ENCODE results near the gene CMTR1. TPM values are rescaled to one million over a fixed set of nuclear protein-coding genes. Genes with fewer than 3 reads are reported as not detected.
A peak's percentile ranks its signal among the peaks of the same experiment; 100 is the strongest.

CMTR1 gene
- total RNA-seq, 2 donors from 2014 or later, result 20.3 to 24.4 TPM

DNA sequence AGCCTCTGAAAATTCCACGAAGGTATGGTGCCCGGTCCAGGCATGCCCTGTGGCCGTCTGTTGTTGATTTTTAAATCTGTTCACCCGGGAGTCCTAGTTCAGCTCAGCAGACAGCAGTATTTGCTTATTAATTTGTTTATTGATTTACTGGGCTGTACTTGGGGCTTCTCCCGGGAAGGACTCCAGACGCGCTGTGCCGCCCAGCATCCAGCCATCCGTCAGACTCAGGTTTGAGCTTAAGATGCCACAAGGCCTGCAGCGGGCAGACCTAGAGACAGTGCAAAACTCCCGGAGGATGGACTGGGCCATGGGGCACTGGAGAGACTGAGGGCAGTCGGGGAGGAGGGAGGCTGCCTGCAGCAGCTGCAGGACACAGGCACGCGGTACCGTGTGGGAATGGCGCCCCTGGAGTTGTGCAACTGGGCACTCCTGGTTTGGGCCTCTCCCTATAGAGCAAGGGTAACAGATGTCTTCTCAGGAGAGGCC, 83.9 kb downstream of the CMTR1 start:
- Histone ChIP-seq H3K9me3 (no peaks in the 10 kb centered on the region), H3K27ac (peak overlapping the region; percentile 47), H3K9ac (ENCODE audit: low read depth in 2 of 2, low read length in 2 of 2) (no peak overlapping the region), H3K36me3 (no peaks in the 10 kb centered on the region), H3K4me3 (no peak overlapping the region), H3K4me1 (peaks cover 5% of the 10 kb centered on the region), H3K27me3 (no peaks in the 10 kb centered on the region)
- intact Hi-C loops (cut with DNase I), result no loop called here
- no peak for DNase-seq
- TF ChIP-seq, protein P1, sequence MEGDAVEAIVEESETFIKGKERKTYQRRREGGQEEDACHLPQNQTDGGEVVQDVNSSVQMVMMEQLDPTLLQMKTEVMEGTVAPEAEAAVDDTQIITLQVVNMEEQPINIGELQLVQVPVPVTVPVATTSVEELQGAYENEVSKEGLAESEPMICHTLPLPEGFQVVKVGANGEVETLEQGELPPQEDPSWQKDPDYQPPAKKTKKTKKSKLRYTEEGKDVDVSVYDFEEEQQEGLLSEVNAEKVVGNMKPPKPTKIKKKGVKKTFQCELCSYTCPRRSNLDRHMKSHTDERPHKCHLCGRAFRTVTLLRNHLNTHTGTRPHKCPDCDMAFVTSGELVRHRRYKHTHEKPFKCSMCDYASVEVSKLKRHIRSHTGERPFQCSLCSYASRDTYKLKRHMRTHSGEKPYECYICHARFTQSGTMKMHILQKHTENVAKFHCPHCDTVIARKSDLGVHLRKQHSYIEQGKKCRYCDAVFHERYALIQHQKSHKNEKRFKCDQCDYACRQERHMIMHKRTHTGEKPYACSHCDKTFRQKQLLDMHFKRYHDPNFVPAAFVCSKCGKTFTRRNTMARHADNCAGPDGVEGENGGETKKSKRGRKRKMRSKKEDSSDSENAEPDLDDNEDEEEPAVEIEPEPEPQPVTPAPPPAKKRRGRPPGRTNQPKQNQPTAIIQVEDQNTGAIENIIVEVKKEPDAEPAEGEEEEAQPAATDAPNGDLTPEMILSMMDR (IDR thresholded peaks at IDR 0.05), result no peak

DNA sequence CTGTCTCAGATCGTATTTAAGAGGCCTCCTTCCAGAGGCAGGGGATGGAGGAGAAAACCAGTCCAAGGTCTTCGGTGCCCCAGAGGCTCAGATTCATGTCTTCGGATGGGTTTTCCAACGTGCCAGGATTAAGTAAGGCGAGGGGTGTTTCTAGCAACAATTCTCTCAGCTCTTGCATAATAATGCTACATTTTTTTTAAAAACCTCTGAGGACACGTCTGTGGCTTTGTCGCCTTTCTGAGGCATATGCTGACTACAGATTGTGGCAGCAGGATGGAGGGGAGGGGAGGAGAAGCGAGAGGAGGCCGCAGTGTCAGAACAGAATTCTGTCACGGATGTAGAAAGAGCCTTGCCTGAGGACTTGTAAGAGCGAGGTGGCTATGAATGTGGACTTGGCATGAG, 84.4 kb downstream of the CMTR1 start:
- Histone ChIP-seq H3K4me1 (peaks cover 5% of the 10 kb centered on the region), H3K27me3 (no peaks in the 10 kb centered on the region), H3K27ac (peak overlapping the region; percentile 47), H3K9ac (ENCODE audit: low read depth in 2 of 2, low read length in 2 of 2) (no peak overlapping the region), H3K36me3 (no peaks in the 10 kb centered on the region), H3K9me3 (no peaks in the 10 kb centered on the region), H3K4me3 (no peak overlapping the region)
- intact Hi-C loops (cut with DNase I), result no loop called here
- TF ChIP-seq, protein P1 (IDR thresholded peaks at IDR 0.05), result no peak
- DNase-seq, result peak; percentile 22

DNA sequence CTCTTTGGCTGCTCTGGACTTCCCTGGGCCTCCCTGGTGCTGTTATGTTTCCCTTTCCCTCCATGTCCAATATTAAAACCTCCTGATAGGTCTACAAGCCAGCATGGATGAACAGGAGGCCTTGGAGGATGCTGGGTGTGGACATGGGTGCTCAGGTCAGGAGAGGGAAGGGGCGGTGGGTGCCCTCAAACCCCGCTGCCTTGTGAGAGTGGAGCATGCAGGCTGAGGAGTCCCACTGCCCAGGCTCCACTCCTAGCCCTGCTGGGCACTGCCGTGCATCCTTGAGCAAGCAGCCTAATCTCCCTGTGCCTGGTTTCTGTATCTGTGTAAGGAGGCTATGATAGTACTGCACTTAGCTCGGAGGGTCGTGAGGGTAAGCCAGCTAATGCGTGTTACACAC, 85.1 kb downstream of the CMTR1 start:
- H3K4me1 ChIP-seq, result peaks cover 5% of the 10 kb centered on the region
- TF ChIP-seq, protein P1 (IDR thresholded peaks at IDR 0.05), result no peak
- DNase-seq, result no peak
- no peaks in the 10 kb centered on the region for H3K27me3 ChIP-seq
- H3K27ac ChIP-seq, result no peak overlapping the region
- H3K4me3 ChIP-seq, result no peak overlapping the region
- no peaks in the 10 kb centered on the region for H3K36me3 ChIP-seq
- intact Hi-C loops (cut with DNase I), result no loop called here
- H3K9me3 ChIP-seq, result no peaks in the 10 kb centered on the region
- no peak overlapping the region for H3K9ac ChIP-seq (ENCODE audit: low read depth in 2 of 2, low read length in 2 of 2)

DNA sequence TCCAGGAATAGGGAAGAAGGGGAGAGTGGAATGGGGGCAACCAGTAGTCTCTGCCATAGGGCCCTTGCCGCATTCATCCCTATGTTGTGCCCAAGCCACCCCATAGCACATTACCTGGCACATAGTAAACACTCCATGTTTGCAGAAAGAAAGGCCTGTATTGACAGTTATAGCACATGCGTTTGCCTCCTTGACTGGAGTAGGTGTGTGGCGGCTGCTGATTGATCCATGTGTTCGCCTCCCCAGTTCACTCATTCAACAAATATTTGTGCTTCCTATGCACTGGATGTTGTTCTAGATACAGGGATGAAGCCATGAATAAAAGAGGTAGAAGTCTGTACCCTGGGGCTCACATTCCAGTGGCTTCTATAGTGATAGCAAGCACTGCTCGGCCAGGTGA, 86.4 kb downstream of the CMTR1 start:
- Histone ChIP-seq H3K36me3 (no peaks in the 10 kb centered on the region), H3K27ac (no peak overlapping the region), H3K4me1 (peaks cover 5% of the 10 kb centered on the region), H3K4me3 (no peak overlapping the region), H3K9ac (ENCODE audit: low read depth in 2 of 2, low read length in 2 of 2) (no peak overlapping the region), H3K27me3 (no peaks in the 10 kb centered on the region), H3K9me3 (no peaks in the 10 kb centered on the region)
- TF ChIP-seq, protein P1 (IDR thresholded peaks at IDR 0.05), result no peak
- DNase-seq, result no peak
- intact Hi-C loops (cut with DNase I), result no loop called here

DNA sequence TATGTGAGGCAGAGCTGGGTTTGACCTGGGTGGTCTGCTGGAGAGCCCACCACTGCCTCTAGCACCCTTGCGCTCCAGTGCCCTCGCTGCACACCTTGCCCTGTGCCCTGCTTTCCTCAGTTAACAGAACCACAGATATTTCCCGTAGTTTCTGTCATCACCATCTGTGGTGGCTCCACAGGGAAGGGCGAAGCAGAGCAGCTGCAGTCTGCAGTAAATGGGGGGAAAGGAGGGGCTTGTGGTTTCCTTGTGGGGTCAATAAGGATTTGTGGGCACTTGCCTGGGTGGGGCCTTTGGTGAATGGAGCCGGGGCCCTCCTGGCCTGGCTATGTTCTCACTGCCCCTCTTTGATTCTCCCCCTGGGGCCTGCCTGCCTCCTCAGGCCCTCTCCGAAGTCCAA, 87.9 kb downstream of the CMTR1 start:
- Histone ChIP-seq H3K4me3 (no peak overlapping the region), H3K27ac (no peak overlapping the region), H3K9me3 (no peaks in the 10 kb centered on the region), H3K9ac (ENCODE audit: low read depth in 2 of 2, low read length in 2 of 2) (no peak overlapping the region), H3K36me3 (no peaks in the 10 kb centered on the region), H3K4me1 (peaks cover 5% of the 10 kb centered on the region), H3K27me3 (no peaks in the 10 kb centered on the region)
- intact Hi-C loops (cut with DNase I), result no loop called here
- TF ChIP-seq, protein P1 (IDR thresholded peaks at IDR 0.05), result no peak
- DNase-seq, result no peak

Measured in colonic mucosa (tissue), 4 donors.